CD14-positive monocyte (primary cell): ENCODE measurements around the gene ANKRD28. TPM values are rescaled to one million over a fixed set of nuclear protein-coding genes. Genes with fewer than 3 reads are reported as not detected.

Experiments
- DNase-seq, 3 donors: peaks; one replicate each; pipeline ENCODE4 v3.0.0-alpha.2; 2011 to 2022
- H2AFZ ChIP-seq: 2 replicates; pipeline ENCODE4 v1.6.0; 2012; ENCODE audit warnings: mild to moderate bottlenecking, low read depth, low read length, inconsistent platforms; ENCODE audit not compliant: insufficient read depth, poor library complexity, severe bottlenecking
- H3K27ac ChIP-seq, 2 donors: 1 replicate in 1 of 2; 2 replicates in 1 of 2; pipeline ENCODE4 v1.5.1; 2012 to 2013; ENCODE audit warnings: low read length in 2 of 2, control low read depth in 1 of 2, inconsistent platforms in 1 of 2, low read depth in 1 of 2, mild to moderate bottlenecking in 1 of 2
- H3K27me3 ChIP-seq, 2 donors: one replicate each; pipeline versions ENCODE4 v1.6.0 to v1.6.1; 2011 to 2013; ENCODE audit warnings: low read length in 2 of 2; ENCODE audit not compliant: control insufficient read depth in 2 of 2, insufficient read depth in 2 of 2
- H3K36me3 ChIP-seq, 2 donors: replicated peaks in 1 of 2; 1 replicate in 1 of 2; 2 replicates in 1 of 2; pipeline versions ENCODE4 v1.5.1 to v1.6.1; 2012 to 2013; ENCODE audit warnings: low read length in 2 of 2, control low read depth in 1 of 2, inconsistent platforms in 1 of 2, mild to moderate bottlenecking in 1 of 2; ENCODE audit not compliant: insufficient read depth in 2 of 2, control insufficient read depth in 1 of 2
- H3K4me1 ChIP-seq, 2 donors: 1 replicate in 1 of 2; 2 replicates in 1 of 2; pipeline versions ENCODE4 v1.5.1 to v1.6.1; 2012 to 2013; ENCODE audit warnings: low read length in 2 of 2, control low read depth in 1 of 2, inconsistent platforms in 1 of 2, mild to moderate bottlenecking in 1 of 2, moderate library complexity in 1 of 2; ENCODE audit not compliant: insufficient read depth in 2 of 2, control insufficient read depth in 1 of 2
- H3K4me2 ChIP-seq: replicated peaks from 2 replicates; pipeline ENCODE3; 2012; ENCODE audit warnings: low read length, moderate library complexity, mild to moderate bottlenecking; ENCODE audit not compliant: poor library complexity, severe bottlenecking; ENCODE audit errors: extremely low read depth
- H3K4me3 ChIP-seq, 3 experiments: fragments of 200-600 bp in 1 of 3; sonication (generic) in 1 of 3; replicated peaks in 1 of 3; 1 replicate in 2 of 3; 2 replicates in 1 of 3; pipeline ENCODE4 v1.5.1; 2011 to 2013; ENCODE audit warnings: low read length in 3 of 3, mild to moderate bottlenecking in 3 of 3, control low read depth in 2 of 3, low read depth in 2 of 3, inconsistent platforms in 1 of 3, moderate library complexity in 1 of 3
- H3K79me2 ChIP-seq: 2 replicates; pipeline ENCODE4 v1.6.0; 2012; ENCODE audit warnings: mild to moderate bottlenecking, control low read depth, inconsistent platforms, low read length, moderate library complexity; ENCODE audit not compliant: insufficient read depth
- H3K9ac ChIP-seq: 2 replicates; pipeline ENCODE4 v1.6.0; 2017; ENCODE audit warnings: low read length, mild to moderate bottlenecking; ENCODE audit not compliant: insufficient read depth, poor library complexity, severe bottlenecking
- H3K9me3 ChIP-seq, 2 donors: replicated peaks in 1 of 2; 1 replicate in 1 of 2; 2 replicates in 1 of 2; pipeline versions ENCODE4 v1.5.1 to v1.6.1; 2012 to 2013; ENCODE audit warnings: low read length in 2 of 2, control low read depth in 1 of 2; ENCODE audit not compliant: control insufficient read depth in 1 of 2, insufficient read depth in 1 of 2
- H4K20me1 ChIP-seq: 2 replicates; pipeline ENCODE4 v1.6.0; 2012; ENCODE audit warnings: mild to moderate bottlenecking, low read length, control low read depth, moderate library complexity; ENCODE audit not compliant: insufficient read depth
- H3K27ac Mint-ChIP-seq, 7 donors: one replicate each; pipeline ENCODE4 v1.8.0; 2020; ENCODE audit warnings: mild to moderate bottlenecking in 7 of 7, mixed read lengths in 7 of 7, moderate library complexity in 6 of 7, inconsistent platforms in 2 of 7
- H3K27me3 Mint-ChIP-seq, 3 donors: one replicate each; pipeline ENCODE4 v1.8.0; 2021 to 2022; ENCODE audit warnings: low read depth in 3 of 3, mild to moderate bottlenecking in 3 of 3, mixed read lengths in 3 of 3, moderate library complexity in 3 of 3, inconsistent platforms in 1 of 3
- H3K36me3 Mint-ChIP-seq, 2 donors: one replicate each; pipeline ENCODE4 v1.8.0; 2020; ENCODE audit warnings: mixed read lengths in 2 of 2, inconsistent platforms in 1 of 2, mild to moderate bottlenecking in 1 of 2
- H3K4me1 Mint-ChIP-seq: one replicate; pipeline ENCODE4 v1.8.0; 2020; ENCODE audit warnings: mild to moderate bottlenecking, mixed read lengths
- H3K4me3 Mint-ChIP-seq, 2 donors: one replicate each; pipeline ENCODE4 v1.8.0; 2020; ENCODE audit warnings: mild to moderate bottlenecking in 2 of 2, mixed read lengths in 2 of 2, moderate library complexity in 1 of 2
- H3K9me3 Mint-ChIP-seq, 7 donors: one replicate each; pipeline ENCODE4 v1.8.0; 2020 to 2022; ENCODE audit warnings: mixed read lengths in 7 of 7, mild to moderate bottlenecking in 6 of 7, moderate library complexity in 6 of 7, inconsistent platforms in 2 of 7
- WGBS: methylation state at CpG from one replicate; pipeline ENCODE4 v1.1.5; 2013; ENCODE audit warnings: missing lambda C conversion rate; ENCODE audit not compliant: insufficient coverage; 5-methylcytosine and 5-hydroxymethylcytosine counted together
- intact Hi-C, 2 donors: fragments of 100-400 bp; cut with micrococcal nuclease; formaldehyde crosslinking; loops; one replicate each; pipeline versions ENCODE4 v1.15.0 to v1.15.1; 2023
- polyA plus RNA-seq, 3 donors: library from polyadenylated mRNA; depleted of rRNA in 1 of 3; unstranded in 2 of 3; stranded (reverse) in 1 of 3; fragments of 300-500 nt in 2 of 3; fragments of >200 nt in 1 of 3; fragmentation: Illumina TruSeq in 2 of 3; gene quantifications; 1 replicate in 2 of 3; 2 replicates in 1 of 3; pipeline ENCODE4 v1.2.3, GENCODE V29; 2012 to 2021
- TF ChIP-seq, protein P1 (sequence below): fragments of 200-600 bp; IDR thresholded peaks from one replicate; pipeline ENCODE4 v1.8.0; 2022; ENCODE audit warnings: antibody characterized with exemption, mild to moderate bottlenecking

The ANKRD28 gene
- polyA plus RNA-seq, 3 donors: 5.9 to 11.5 (median 7.9) TPM

- Histone ChIP-seq H3K4me3 (no peak overlapping the region), H3K4me2 (no peak overlapping the region), H3K27ac (no peak overlapping the region), H3K4me1 (no peaks in the 10 kb centered on the region), H3K27me3 (no peaks in the 10 kb centered on the region), H3K36me3 (no peaks in the 10 kb centered on the region), H3K9ac (no peak overlapping the region), H4K20me1 (no peaks in the 10 kb centered on the region), H2AFZ (no peak overlapping the region), H3K9me3 (no peaks in the 10 kb centered on the region), H3K79me2 (no peaks in the 10 kb centered on the region)
- intact Hi-C loops: no loop called here
- H3K9me3 Mint-ChIP-seq: no peaks in the 10 kb centered on the region
- peaks cover 5% of the 10 kb centered on the region for H3K4me1 Mint-ChIP-seq
- H3K4me3 Mint-ChIP-seq: no peak overlapping the region
- TF ChIP-seq, protein P1, sequence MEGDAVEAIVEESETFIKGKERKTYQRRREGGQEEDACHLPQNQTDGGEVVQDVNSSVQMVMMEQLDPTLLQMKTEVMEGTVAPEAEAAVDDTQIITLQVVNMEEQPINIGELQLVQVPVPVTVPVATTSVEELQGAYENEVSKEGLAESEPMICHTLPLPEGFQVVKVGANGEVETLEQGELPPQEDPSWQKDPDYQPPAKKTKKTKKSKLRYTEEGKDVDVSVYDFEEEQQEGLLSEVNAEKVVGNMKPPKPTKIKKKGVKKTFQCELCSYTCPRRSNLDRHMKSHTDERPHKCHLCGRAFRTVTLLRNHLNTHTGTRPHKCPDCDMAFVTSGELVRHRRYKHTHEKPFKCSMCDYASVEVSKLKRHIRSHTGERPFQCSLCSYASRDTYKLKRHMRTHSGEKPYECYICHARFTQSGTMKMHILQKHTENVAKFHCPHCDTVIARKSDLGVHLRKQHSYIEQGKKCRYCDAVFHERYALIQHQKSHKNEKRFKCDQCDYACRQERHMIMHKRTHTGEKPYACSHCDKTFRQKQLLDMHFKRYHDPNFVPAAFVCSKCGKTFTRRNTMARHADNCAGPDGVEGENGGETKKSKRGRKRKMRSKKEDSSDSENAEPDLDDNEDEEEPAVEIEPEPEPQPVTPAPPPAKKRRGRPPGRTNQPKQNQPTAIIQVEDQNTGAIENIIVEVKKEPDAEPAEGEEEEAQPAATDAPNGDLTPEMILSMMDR: no peak
- H3K27me3 Mint-ChIP-seq: no peaks in the 10 kb centered on the region
- H3K36me3 Mint-ChIP-seq: no peaks in the 10 kb centered on the region
- no peak for DNase-seq
- no peak overlapping the region for H3K27ac Mint-ChIP-seq
Measured at GRCh38 chr3:15819576-15819975, 21.8 kb upstream of the ANKRD28 start.

DNA sequence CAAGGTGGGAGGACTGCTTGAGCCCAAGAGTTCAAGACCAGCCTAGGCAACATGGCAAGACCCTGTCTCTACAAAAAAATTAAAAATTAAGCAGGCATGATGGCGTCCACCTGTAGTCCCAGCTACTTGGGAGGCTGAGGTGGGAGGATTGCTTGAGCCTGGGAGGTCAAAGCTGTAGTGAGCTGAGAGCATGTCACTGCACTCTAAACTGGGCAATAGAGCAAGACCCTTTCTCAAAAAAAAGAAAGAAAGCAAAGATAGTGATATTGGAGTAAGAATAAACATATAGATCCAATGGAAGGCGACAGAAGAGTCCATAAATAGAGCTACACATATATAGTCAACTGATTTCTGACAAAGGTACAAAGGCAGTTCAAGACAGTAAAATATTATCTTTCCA lies 21.3 kb upstream of the ANKRD28 start:
- H3K27ac Mint-ChIP-seq: peak overlapping the region in 1 of 7 donors; percentile 69
- H4K20me1 ChIP-seq: no peaks in the 10 kb centered on the region
- no CpG with 5 or more reads among the region's 2 CpGs for WGBS
- no peaks in the 10 kb centered on the region for H3K9me3 Mint-ChIP-seq
- no peak overlapping the region for H3K4me3 Mint-ChIP-seq
- no peaks in the 10 kb centered on the region for H3K27me3 ChIP-seq
- H3K4me1 Mint-ChIP-seq: peaks cover 5% of the 10 kb centered on the region
- H3K27ac ChIP-seq: no peak overlapping the region
- no peak overlapping the region for H3K4me2 ChIP-seq
- H3K9me3 ChIP-seq: no peaks in the 10 kb centered on the region
- H3K9ac ChIP-seq: no peak overlapping the region
- no peak overlapping the region for H3K4me3 ChIP-seq
- no peaks in the 10 kb centered on the region for H3K4me1 ChIP-seq
- no peaks in the 10 kb centered on the region for H3K27me3 Mint-ChIP-seq
- TF ChIP-seq, protein P1: no peak
- no peaks in the 10 kb centered on the region for H3K36me3 Mint-ChIP-seq
- no peaks in the 10 kb centered on the region for H3K79me2 ChIP-seq
- intact Hi-C loops: no loop called here
- H2AFZ ChIP-seq: no peak overlapping the region
- H3K36me3 ChIP-seq: no peaks in the 10 kb centered on the region
- no peak for DNase-seq
